Measurements from ENCODE around the gene STMP1. TPM values are rescaled to one million over a fixed set of nuclear protein-coding genes. Genes with fewer than 3 reads are reported as not detected.

Gene STMP1
- total and polyA plus RNA-seq, 10 donors: 17.4 to 27.0 (median 23.1) TPM

GRCh38 chr7:135659159-135659846 is 3.0 kb upstream of the STMP1 start:
- DNase-seq: no peak
- H3K4me1 ChIP-seq: peaks cover 8 to 27% (median 21%) of the 10 kb centered on the region in 6 donors
- 66 to 85% (median 71%) methylated on average over 9 of the region's 9 CpGs for WGBS, 5 donors
- intact Hi-C loops (cut with DNase I; ENCODE audit: low total_unique reads): no loop called here
- H3K27ac ChIP-seq: no peak overlapping the region
- no peak overlapping the region for H3K4me3 ChIP-seq
- H3K9me3 ChIP-seq: no peaks in the 10 kb centered on the region
- TF ChIP-seq CTCF (IDR thresholded peaks at IDR 0.05 in 8 of 11, conservative IDR thresholded peaks at IDR 0.05 in 3 of 11): no peak
- no peak for TF ChIP-seq POLR2A (IDR thresholded peaks at IDR 0.05)
- no peak for TF ChIP-seq POLR2AphosphoS5 (IDR thresholded peaks at IDR 0.05)
- no peaks in the 10 kb centered on the region for H3K36me3 ChIP-seq
- no peaks in the 10 kb centered on the region for H3K27me3 ChIP-seq (replicated peaks in 1 of 7)

GRCh38 chr7:135661311-135662122 is 797 bp upstream of the STMP1 start:
- H3K9me3 ChIP-seq: no peaks in the 10 kb centered on the region
- no peak for TF ChIP-seq POLR2A (IDR thresholded peaks at IDR 0.05)
- no peak for TF ChIP-seq POLR2AphosphoS5 (IDR thresholded peaks at IDR 0.05)
- no peak for TF ChIP-seq CTCF (IDR thresholded peaks at IDR 0.05 in 8 of 11, conservative IDR thresholded peaks at IDR 0.05 in 3 of 11)
- peak overlapping the region; percentile 71 to 100 (median 92) for H3K4me3 ChIP-seq
- H3K27ac ChIP-seq: peak overlapping the region; percentile 82 to 92 (median 88)
- peaks cover 0 to 7% (median 0%) of the 10 kb centered on the region in 6 donors for H3K36me3 ChIP-seq
- intact Hi-C loops (cut with DNase I; ENCODE audit: low total_unique reads): no loop called here
- WGBS, 5 donors: 62 to 85% (median 65%) methylated on average over 14 of the region's 14 CpGs
- no peak for DNase-seq
- H3K4me1 ChIP-seq: peaks cover 15 to 49% (median 35%) of the 10 kb centered on the region in 6 donors
- H3K27me3 ChIP-seq (replicated peaks in 1 of 7): no peaks in the 10 kb centered on the region

GRCh38 chr7:135662123-135662372 is 266 bp upstream of the STMP1 start:
- Histone ChIP-seq H3K27me3 (replicated peaks in 1 of 7) (no peaks in the 10 kb centered on the region), H3K4me1 (peaks cover 16 to 54% (median 40%) of the 10 kb centered on the region in 6 donors), H3K4me3 (peak overlapping the region; percentile 71 to 100 (median 92)), H3K9me3 (no peaks in the 10 kb centered on the region), H3K36me3 (peaks cover 0 to 9% (median 0%) of the 10 kb centered on the region in 6 donors), H3K27ac (peak overlapping the region; percentile 82 to 92 (median 88))
- intact Hi-C loops (cut with DNase I; ENCODE audit: low total_unique reads): no loop called here
- DNase-seq: no peak
- 12 to 74% (median 16%) methylated on average over 3 to 17 of the region's 17 CpGs for WGBS, 5 donors
- TF ChIP-seq POLR2AphosphoS5 (IDR thresholded peaks at IDR 0.05): no peak
- TF ChIP-seq CTCF (IDR thresholded peaks at IDR 0.05 in 8 of 11, conservative IDR thresholded peaks at IDR 0.05 in 3 of 11): peak in 2 of 11 experiments; percentile 95 to 96

- WGBS, 5 donors: 78 to 91% (median 87%) methylated on average over 3 of the region's 3 CpGs
- H3K4me3 ChIP-seq: peak overlapping the region in 1 of 8 donors; percentile 91
- TF ChIP-seq CTCF (IDR thresholded peaks at IDR 0.05 in 8 of 11, conservative IDR thresholded peaks at IDR 0.05 in 3 of 11) (no peak), POLR2AphosphoS5 (IDR thresholded peaks at IDR 0.05) (no peak), POLR2A (IDR thresholded peaks at IDR 0.05) (no peak)
- peak overlapping the region in 2 of 8 donors; percentile 13 to 90 for H3K27ac ChIP-seq
- no peaks in the 10 kb centered on the region for H3K27me3 ChIP-seq (replicated peaks in 1 of 7)
- peaks cover 0 to 20% (median 0%) of the 10 kb centered on the region in 6 donors for H3K36me3 ChIP-seq
- intact Hi-C loops (cut with DNase I; ENCODE audit: low total_unique reads): no loop called here
- no peaks in the 10 kb centered on the region for H3K9me3 ChIP-seq
- H3K4me1 ChIP-seq: peaks cover 16 to 59% (median 41%) of the 10 kb centered on the region in 6 donors
- no peak for DNase-seq
Measured at GRCh38 chr7:135664046-135664589, 1.8 kb downstream of the STMP1 start.
